SJCRH30 (cell line): ENCODE measurements around the gene ITPR2. TPM values are rescaled to one million over a fixed set of nuclear protein-coding genes. Genes with fewer than 3 reads are reported as not detected.

Source experiments
- DNase-seq, 2 experiments: peaks; one replicate each; pipeline ENCODE4 v3.0.0-alpha.2; 2015 to 2020
- H3K27ac ChIP-seq: fragments of 250-450 bp; sonication (Bioruptor Pico); 2 replicates; pipeline ENCODE4 v1.5.1; 2020; ENCODE audit warnings: mild to moderate bottlenecking, moderate library complexity
- H3K27me3 ChIP-seq: fragments of 250-450 bp; sonication (Bioruptor Pico); 2 replicates; pipeline ENCODE4 v1.5.1; 2020; ENCODE audit warnings: mild to moderate bottlenecking, moderate library complexity
- H3K36me3 ChIP-seq: fragments of 250-450 bp; sonication (Bioruptor Pico); 2 replicates; pipeline ENCODE4 v1.5.1; 2020; ENCODE audit warnings: mild to moderate bottlenecking, moderate library complexity
- H3K4me1 ChIP-seq: fragments of 250-450 bp; sonication (Bioruptor Pico); 2 replicates; pipeline ENCODE4 v1.5.1; 2020; ENCODE audit warnings: mild to moderate bottlenecking, moderate library complexity
- H3K4me3 ChIP-seq: fragments of 250-450 bp; sonication (Bioruptor Pico); 2 replicates; pipeline ENCODE4 v1.5.1; 2020; ENCODE audit warnings: mild to moderate bottlenecking, moderate library complexity
- H3K9me3 ChIP-seq: fragments of 250-450 bp; sonication (Bioruptor Pico); replicated peaks from 2 replicates; pipeline ENCODE4 v1.5.1; 2020; ENCODE audit warnings: mild to moderate bottlenecking, moderate library complexity
- total RNA-seq: library from RNA; depleted of rRNA; stranded (reverse); fragments of >200 nt; shearing (Covaris generic); gene quantifications from 2 replicates; pipeline ENCODE4 v1.2.3, GENCODE V29; 2014

The ITPR2 gene
- total RNA-seq, 1 experiment from 2014 or later: 8.7 TPM

GRCh38 chr12:26861690-26862089, 28.7 kb upstream of the ITPR2 start:
- H3K36me3 ChIP-seq: no peaks in the 10 kb centered on the region
- H3K9me3 ChIP-seq: no peaks in the 10 kb centered on the region
- no peak overlapping the region for H3K27ac ChIP-seq
- no peak overlapping the region for H3K4me3 ChIP-seq
- H3K4me1 ChIP-seq: no peaks in the 10 kb centered on the region
- H3K27me3 ChIP-seq: no peaks in the 10 kb centered on the region; the same call in 1 of the 2 replicates
- DNase-seq: no peak

GRCh38 chr12:26857465-26858176, 24.6 kb upstream of the ITPR2 start:
- no peak for DNase-seq
- H3K27me3 ChIP-seq: no peaks in the 10 kb centered on the region; the same call in 1 of the 2 replicates
- no peaks in the 10 kb centered on the region for H3K36me3 ChIP-seq
- no peaks in the 10 kb centered on the region for H3K9me3 ChIP-seq
- H3K4me3 ChIP-seq: no peak overlapping the region
- no peaks in the 10 kb centered on the region for H3K4me1 ChIP-seq
- no peak overlapping the region for H3K27ac ChIP-seq

- no peak overlapping the region for H3K4me3 ChIP-seq
- H3K27ac ChIP-seq: no peak overlapping the region
- H3K4me1 ChIP-seq: no peaks in the 10 kb centered on the region
- no peaks in the 10 kb centered on the region for H3K36me3 ChIP-seq
- H3K9me3 ChIP-seq: no peaks in the 10 kb centered on the region
- no peak for DNase-seq
- H3K27me3 ChIP-seq: no peaks in the 10 kb centered on the region; the same call in 1 of the 2 replicates
Measured at GRCh38 chr12:26855337-26855736, 22.3 kb upstream of the ITPR2 start.

GRCh38 chr12:26854031-26854390, 21.0 kb upstream of the ITPR2 start:
- Histone ChIP-seq H3K4me3 (no peak overlapping the region), H3K9me3 (no peaks in the 10 kb centered on the region), H3K27me3 (no peaks in the 10 kb centered on the region), H3K4me1 (no peaks in the 10 kb centered on the region), H3K36me3 (no peaks in the 10 kb centered on the region), H3K27ac (no peak overlapping the region)
- DNase-seq: no peak

- H3K27ac ChIP-seq: no peak overlapping the region
- peak; percentile 45 to 76 for DNase-seq
- no peaks in the 10 kb centered on the region for H3K9me3 ChIP-seq
- H3K27me3 ChIP-seq: no peaks in the 10 kb centered on the region
- H3K4me1 ChIP-seq: no peaks in the 10 kb centered on the region
- H3K36me3 ChIP-seq: no peaks in the 10 kb centered on the region
- H3K4me3 ChIP-seq: no peak overlapping the region
Measured at GRCh38 chr12:26853303-26854030, 20.5 kb upstream of the ITPR2 start.

GRCh38 chr12:26851031-26851809, 18.2 kb upstream of the ITPR2 start:
- Histone ChIP-seq H3K36me3 (no peaks in the 10 kb centered on the region), H3K27me3 (no peaks in the 10 kb centered on the region), H3K9me3 (no peaks in the 10 kb centered on the region), H3K27ac (no peak overlapping the region), H3K4me1 (no peaks in the 10 kb centered on the region), H3K4me3 (no peak overlapping the region)
- DNase-seq: no peak

- H3K27me3 ChIP-seq: no peaks in the 10 kb centered on the region
- DNase-seq: no peak
- H3K4me3 ChIP-seq: no peak overlapping the region
- H3K9me3 ChIP-seq: no peaks in the 10 kb centered on the region
- H3K27ac ChIP-seq: no peak overlapping the region
- no peaks in the 10 kb centered on the region for H3K36me3 ChIP-seq
- no peaks in the 10 kb centered on the region for H3K4me1 ChIP-seq
Measured at GRCh38 chr12:26848156-26848825, 15.3 kb upstream of the ITPR2 start.

GRCh38 chr12:26847431-26847830, 14.4 kb upstream of the ITPR2 start:
- H3K27me3 ChIP-seq: no peaks in the 10 kb centered on the region
- H3K9me3 ChIP-seq: no peaks in the 10 kb centered on the region
- no peaks in the 10 kb centered on the region for H3K36me3 ChIP-seq
- no peak overlapping the region for H3K4me3 ChIP-seq
- H3K27ac ChIP-seq: no peak overlapping the region
- DNase-seq: no peak
- no peaks in the 10 kb centered on the region for H3K4me1 ChIP-seq

- no peak overlapping the region for H3K27ac ChIP-seq
Measured at GRCh38 chr12:26846416-26846815, 13.4 kb upstream of the ITPR2 start.

GRCh38 chr12:26845984-26846383, 13.0 kb upstream of the ITPR2 start:
- no peak overlapping the region for H3K27ac ChIP-seq
- DNase-seq: no peak
- no peaks in the 10 kb centered on the region for H3K4me1 ChIP-seq
- H3K4me3 ChIP-seq: no peak overlapping the region
- no peaks in the 10 kb centered on the region for H3K27me3 ChIP-seq
- H3K36me3 ChIP-seq: no peaks in the 10 kb centered on the region
- H3K9me3 ChIP-seq: no peaks in the 10 kb centered on the region

More at GRCh38 chr12:26846416-26846815, 13.4 kb upstream of the ITPR2 start:
- no peaks in the 10 kb centered on the region for H3K27me3 ChIP-seq
- H3K36me3 ChIP-seq: no peaks in the 10 kb centered on the region
- no peak overlapping the region for H3K4me3 ChIP-seq
- H3K9me3 ChIP-seq: no peaks in the 10 kb centered on the region
- no peak for DNase-seq
- no peaks in the 10 kb centered on the region for H3K4me1 ChIP-seq

GRCh38 chr12:26845057-26845666, 12.2 kb upstream of the ITPR2 start:
- Histone ChIP-seq H3K4me3 (no peak overlapping the region), H3K36me3 (no peaks in the 10 kb centered on the region), H3K4me1 (no peaks in the 10 kb centered on the region), H3K27ac (no peak overlapping the region), H3K9me3 (no peaks in the 10 kb centered on the region), H3K27me3 (no peaks in the 10 kb centered on the region)
- peak; percentile 19 to 50 for DNase-seq

GRCh38 chr12:26843311-26843710, 10.3 kb upstream of the ITPR2 start:
- H3K9me3 ChIP-seq: peaks cover 2% of the 10 kb centered on the region; the same call in 1 of the 2 replicates
- H3K27me3 ChIP-seq: no peaks in the 10 kb centered on the region
- no peaks in the 10 kb centered on the region for H3K4me1 ChIP-seq
- H3K36me3 ChIP-seq: no peaks in the 10 kb centered on the region
- H3K27ac ChIP-seq: no peak overlapping the region
- H3K4me3 ChIP-seq: no peak overlapping the region
- DNase-seq: no peak

- Histone ChIP-seq H3K9me3 (peaks cover 2% of the 10 kb centered on the region; the same call in 1 of the 2 replicates), H3K4me3 (no peak overlapping the region), H3K36me3 (no peaks in the 10 kb centered on the region), H3K27ac (no peak overlapping the region), H3K4me1 (no peaks in the 10 kb centered on the region), H3K27me3 (no peaks in the 10 kb centered on the region)
- no peak for DNase-seq
Measured at GRCh38 chr12:26841085-26841484, 8.1 kb upstream of the ITPR2 start.

- Histone ChIP-seq H3K4me1 (no peaks in the 10 kb centered on the region), H3K4me3 (no peak overlapping the region), H3K27ac (no peak overlapping the region), H3K9me3 (peaks cover 2% of the 10 kb centered on the region; the same call in 1 of the 2 replicates), H3K36me3 (no peaks in the 10 kb centered on the region), H3K27me3 (no peaks in the 10 kb centered on the region)
- DNase-seq: no peak
Measured at GRCh38 chr12:26839512-26839911, 6.5 kb upstream of the ITPR2 start.
